HEK293 (cell line): Measurements from ENCODE around the gene DPEP3.
A peak's percentile ranks its signal among the peaks of the same experiment; 100 is the strongest.

ENCODE experiments used
- CTCF ChIA-PET: fragments of 350-600 bp; formaldehyde crosslinking; extraction: SDS; loops from one replicate; lab custom pipeline; 2021; ENCODE audit warnings: antibody characterized with exemption; lab: Yijun Ruan, JAX
- POLR2A ChIA-PET: fragments of 300-600 bp; formaldehyde crosslinking; extraction: SDS; loops from one replicate; lab custom pipeline; 2020; ENCODE audit warnings: antibody characterized with exemption, inconsistent platforms; lab: Yijun Ruan, JAX
- H3K27ac ChIP-seq: fragments of 200-500 bp; sonication (Bioruptor generic); 2 replicates; pipeline ENCODE4 v1.5.1; 2014; ENCODE audit warnings: low read depth, low read length, control low read depth, inconsistent platforms; ENCODE audit errors: extremely low read depth
- H3K36me3 ChIP-seq, 2 experiments: fragments of 200-500 bp in 1 of 2; sonication (Bioruptor generic) in 1 of 2; 1 replicate in 1 of 2; 2 replicates in 1 of 2; pipeline ENCODE4 v1.5.1; 2014 to 2017; ENCODE audit warnings: inconsistent platforms in 2 of 2, low read length in 2 of 2; ENCODE audit not compliant: control insufficient read depth in 2 of 2, insufficient read depth in 1 of 2
- H3K4me1 ChIP-seq: fragments of 200-500 bp; sonication (Bioruptor generic); 2 replicates; pipeline ENCODE4 v1.5.1; 2014; ENCODE audit warnings: mild to moderate bottlenecking, low read length, inconsistent platforms; ENCODE audit not compliant: control insufficient read depth, insufficient read depth
- H3K4me3 ChIP-seq: 2 replicates; pipeline ENCODE4 v1.5.1; 2011; ENCODE audit warnings: low read depth, mild to moderate bottlenecking, control low read depth, low read length, moderate library complexity
- H3K9me3 ChIP-seq: fragments of 200-500 bp; sonication (Bioruptor generic); 2 replicates; pipeline ENCODE4 v1.5.1; 2014; ENCODE audit warnings: low read depth, low read length, inconsistent platforms; ENCODE audit not compliant: control insufficient read depth, insufficient read depth
- BCL11A ChIP-seq: fragments of 450-650 bp; formaldehyde crosslinking; IDR thresholded peaks from 2 replicates; pipeline ENCODE4 v1.5.1; 2016; ENCODE audit warnings: low read depth, missing biosample characterization, missing genetic modification characterization
- HOXA7 ChIP-seq: sonication (generic); formaldehyde crosslinking; IDR thresholded peaks from 2 replicates; pipeline ENCODE4 v1.8.1; 2022; ENCODE audit warnings: missing genetic modification reagents, borderline replicate concordance
- IKZF3 ChIP-seq: fragments of 450-650 bp; IDR thresholded peaks from 2 replicates; pipeline ENCODE4 v1.5.0; 2018; ENCODE audit warnings: missing biosample characterization, mild to moderate bottlenecking, missing genetic modification characterization, moderate library complexity
- SCRT2 ChIP-seq: fragments of 450-650 bp; formaldehyde crosslinking; IDR thresholded peaks from 2 replicates; pipeline ENCODE4 v1.5.1; 2016; ENCODE audit warnings: missing biosample characterization, missing genetic modification characterization
- SP3 ChIP-seq: fragments of 450-650 bp; formaldehyde crosslinking; IDR thresholded peaks from 2 replicates; pipeline ENCODE4 v1.5.1; 2016; ENCODE audit warnings: missing biosample characterization, missing genetic modification characterization
- TRIM28 ChIP-seq: IDR thresholded peaks from 2 replicates; pipeline ENCODE4 v1.6.1; 2011; ENCODE audit warnings: low read length, control low read depth, borderline replicate concordance
- TSHZ1 ChIP-seq: fragments of 450-650 bp; formaldehyde crosslinking; IDR thresholded peaks from 2 replicates; pipeline ENCODE4 v1.5.1; 2016; ENCODE audit warnings: missing biosample characterization, missing genetic modification characterization, borderline replicate concordance
- YY1 ChIP-seq: fragments of 450-650 bp; formaldehyde crosslinking; IDR thresholded peaks from 2 replicates; pipeline ENCODE4 v1.5.1; 2018; ENCODE audit warnings: missing biosample characterization, missing genetic modification characterization
- ZBTB1 ChIP-seq: fragments of 450-650 bp; formaldehyde crosslinking; IDR thresholded peaks from 2 replicates; pipeline ENCODE4 v1.5.1; 2016; ENCODE audit warnings: missing biosample characterization, missing genetic modification characterization
- ZBTB20 ChIP-seq: fragments of 450-650 bp; formaldehyde crosslinking; IDR thresholded peaks from 2 replicates; pipeline ENCODE4 v1.5.1; 2016; ENCODE audit warnings: missing biosample characterization, missing genetic modification characterization
- ZFP69B ChIP-seq: fragments of 450-650 bp; formaldehyde crosslinking; IDR thresholded peaks from 2 replicates; pipeline ENCODE4 v1.5.1; 2016; ENCODE audit warnings: missing biosample characterization, missing genetic modification characterization
- ZNF114 ChIP-seq: fragments of 450-650 bp; formaldehyde crosslinking; IDR thresholded peaks from 2 replicates; pipeline ENCODE4 v1.5.0; 2017; ENCODE audit warnings: missing biosample characterization, missing genetic modification characterization
- ZNF140 ChIP-seq: fragments of 450-650 bp; formaldehyde crosslinking; IDR thresholded peaks from 2 replicates; pipeline ENCODE4 v1.5.1; 2016; ENCODE audit warnings: missing biosample characterization, missing genetic modification characterization
- ZNF148 ChIP-seq: fragments of 450-650 bp; formaldehyde crosslinking; IDR thresholded peaks from 2 replicates; pipeline ENCODE4 v1.5.0; 2017; ENCODE audit warnings: missing biosample characterization, missing genetic modification characterization, borderline replicate concordance
- ZNF221 ChIP-seq: fragments of 450-650 bp; formaldehyde crosslinking; IDR thresholded peaks from 2 replicates; pipeline ENCODE4 v1.5.1; 2017; ENCODE audit warnings: missing biosample characterization, missing genetic modification characterization, borderline replicate concordance
- ZNF48 ChIP-seq: fragments of 450-650 bp; formaldehyde crosslinking; IDR thresholded peaks from 2 replicates; pipeline ENCODE4 v1.5.1; 2016; ENCODE audit warnings: missing biosample characterization, missing genetic modification characterization
- ZNF529 ChIP-seq: fragments of 450-650 bp; formaldehyde crosslinking; IDR thresholded peaks from 2 replicates; pipeline ENCODE4 v1.5.1; 2017; ENCODE audit warnings: missing genetic modification characterization, missing biosample characterization; ENCODE audit not compliant: insufficient replicate concordance
- ZNF544 ChIP-seq: fragments of 450-650 bp; formaldehyde crosslinking; IDR thresholded peaks from 2 replicates; pipeline ENCODE4 v1.5.0; 2017; ENCODE audit warnings: missing biosample characterization, missing genetic modification characterization
- ZNF555 ChIP-seq: fragments of 450-650 bp; formaldehyde crosslinking; conservative IDR thresholded peaks from 2 replicates; pipeline ENCODE4 v1.5.1; 2017; ENCODE audit warnings: missing biosample characterization, mild to moderate bottlenecking, missing genetic modification characterization, inconsistent platforms
- ZNF600 ChIP-seq: fragments of 450-650 bp; formaldehyde crosslinking; IDR thresholded peaks from 2 replicates; pipeline ENCODE4 v1.5.1; 2016; ENCODE audit warnings: missing biosample characterization, missing genetic modification characterization
- ZNF621 ChIP-seq: fragments of 450-650 bp; formaldehyde crosslinking; IDR thresholded peaks from 2 replicates; pipeline ENCODE4 v1.5.1; 2017; ENCODE audit warnings: missing biosample characterization, missing genetic modification characterization
- ZNF704 ChIP-seq: fragments of 450-650 bp; formaldehyde crosslinking; IDR thresholded peaks from 2 replicates; pipeline ENCODE4 v1.5.1; 2016; ENCODE audit warnings: missing biosample characterization, missing genetic modification characterization
- ZNF792 ChIP-seq: fragments of 450-650 bp; formaldehyde crosslinking; IDR thresholded peaks from 2 replicates; pipeline ENCODE4 v1.5.1; 2016; ENCODE audit warnings: missing biosample characterization, missing genetic modification characterization

DPEP3 gene

GRCh38 chr16:68009157-68009735 is 28.9 kb upstream of the DPEP3 start:
- H3K36me3 ChIP-seq, result no peaks in the 10 kb centered on the region
- TF ChIP-seq ZBTB20 (peak; percentile 59), ZNF221 (tag by site-specific recombination) (no peak)
- H3K4me1 ChIP-seq, result no peaks in the 10 kb centered on the region
- no peak overlapping the region for H3K4me3 ChIP-seq
- ChIA-PET POLR2A (no interaction called here), CTCF (interaction anchor here (0.6 kb wide), 1 partner anchor 10 kb away, joined by 3 read pairs; no protein-coding TSS in a partner anchor)
- H3K27ac ChIP-seq, result no peak overlapping the region
- H3K9me3 ChIP-seq, result no peaks in the 10 kb centered on the region

- TF ChIP-seq ZNF600 (tag by site-specific recombination), result no peak
- TF ChIP-seq SCRT2 (tag by site-specific recombination), result no peak
- no peak for TF ChIP-seq ZFP69B (tag by site-specific recombination)
- TF ChIP-seq ZNF114 (tag by site-specific recombination), result no peak
- TF ChIP-seq BCL11A (tag by site-specific recombination), result no peak
- Histone ChIP-seq H3K27ac (no peak overlapping the region), H3K4me1 (no peaks in the 10 kb centered on the region), H3K36me3 (no peaks in the 10 kb centered on the region), H3K4me3 (no peak overlapping the region), H3K9me3 (no peaks in the 10 kb centered on the region)
- ChIA-PET POLR2A (interaction anchor here (0.8 kb wide), 1 partner anchor 79 kb away, joined by 3 read pairs; no protein-coding TSS in a partner anchor), CTCF (interaction anchor here (0.6 to 1.0 kb wide), 3 partner anchors 35 to 1866 kb away, joined by 3 to 4 read pairs (median 4); no protein-coding TSS in a partner anchor)
These were observed 25.5 kb upstream of the DPEP3 start for GRCh38 chr16:68005786-68006286.

- H3K36me3 ChIP-seq, result no peaks in the 10 kb centered on the region
- no peaks in the 10 kb centered on the region for H3K4me1 ChIP-seq
- CTCF ChIA-PET, result interaction anchor here (0.6 to 1.0 kb wide), 3 partner anchors 11 to 1865 kb away, joined by 3 to 5 read pairs (median 4); no protein-coding TSS in a partner anchor
- POLR2A ChIA-PET, result interaction anchor here (0.8 kb wide), 1 partner anchor 79 kb away, joined by 3 read pairs; no protein-coding TSS in a partner anchor
- TF ChIP-seq YY1 (tag by site-specific recombination), result no peak
- TF ChIP-seq TRIM28, result no peak
- no peak for TF ChIP-seq ZBTB1 (tag by site-specific recombination)
- no peak for TF ChIP-seq TSHZ1 (tag by site-specific recombination)
- TF ChIP-seq ZNF621 (tag by site-specific recombination), result no peak
- TF ChIP-seq SP3, result no peak
- TF ChIP-seq ZNF544 (tag by site-specific recombination), result no peak
- no peak for TF ChIP-seq ZNF148 (tag by site-specific recombination)
- no peak for TF ChIP-seq ZNF140
- TF ChIP-seq IKZF3 (tag by site-specific recombination), result no peak
- TF ChIP-seq ZNF48 (tag by site-specific recombination), result no peak
- no peak for TF ChIP-seq ZNF792 (tag by site-specific recombination)
- TF ChIP-seq ZNF529, result no peak
- TF ChIP-seq ZNF704, result no peak
- TF ChIP-seq HOXA7, result no peak
- TF ChIP-seq ZNF555 (tag by site-specific recombination), result no peak
- no peaks in the 10 kb centered on the region for H3K9me3 ChIP-seq
- no peak overlapping the region for H3K4me3 ChIP-seq
- H3K27ac ChIP-seq, result no peak overlapping the region
These were observed 24.9 kb upstream of the DPEP3 start for GRCh38 chr16:68005211-68005610.
